HepG2 (cell line): ENCODE measurements around the gene ZDHHC18. TPM values are rescaled to one million over a fixed set of nuclear protein-coding genes. Genes with fewer than 3 reads are reported as not detected.

Source experiments
- ATF1 ChIP-seq: IDR thresholded peaks from 2 replicates; pipeline ENCODE4 v1.6.1; 2016; ENCODE audit warnings: mild to moderate bottlenecking, control low read depth
- SIN3A ChIP-seq: IDR thresholded peaks from 2 replicates; pipeline ENCODE4 v1.6.1; 2011; ENCODE audit warnings: low read depth, mild to moderate bottlenecking, control low read depth, low read length, borderline replicate concordance
- SIX1 ChIP-seq: sonication (generic); formaldehyde crosslinking; IDR thresholded peaks from 2 replicates; pipeline ENCODE4 v1.4.0; 2020; ENCODE audit warnings: missing genetic modification reagents, borderline replicate concordance
- SNAPC2 ChIP-seq: sonication (generic); formaldehyde crosslinking; IDR thresholded peaks from 2 replicates; pipeline ENCODE4 v1.8.1; 2022; ENCODE audit warnings: mild to moderate bottlenecking, missing genetic modification reagents
- SRSF4 ChIP-seq: fragments of 200-400 bp; formaldehyde crosslinking; IDR thresholded peaks from one replicate; pipeline ENCODE4 v1.6.1; 2018; ENCODE audit warnings: mild to moderate bottlenecking, low read depth, low read length, moderate library complexity; ENCODE audit not compliant: poor library complexity, severe bottlenecking
- TGIF2 ChIP-seq: IDR thresholded peaks from 2 replicates; pipeline ENCODE4 v1.6.1; 2016; ENCODE audit warnings: control low read depth, missing compliant biosample characterization
- ZFX ChIP-seq: sonication (generic); formaldehyde crosslinking; IDR thresholded peaks from 2 replicates; pipeline ENCODE4 v1.4.0; 2020; ENCODE audit warnings: mild to moderate bottlenecking, low read depth, missing genetic modification reagents, moderate library complexity
- ZNF333 ChIP-seq: sonication (generic); formaldehyde crosslinking; IDR thresholded peaks from 2 replicates; pipeline ENCODE4 v1.4.0; 2020; ENCODE audit warnings: mild to moderate bottlenecking, missing genetic modification reagents, borderline replicate concordance
- ZNF367 ChIP-seq: sonication (generic); formaldehyde crosslinking; IDR thresholded peaks from 2 replicates; pipeline ENCODE4 v1.4.0; 2020; ENCODE audit warnings: missing genetic modification reagents, borderline replicate concordance
- ZNF564 ChIP-seq: sonication (generic); formaldehyde crosslinking; IDR thresholded peaks from 2 replicates; pipeline ENCODE4 v1.8.1; 2023; ENCODE audit warnings: mild to moderate bottlenecking, missing genetic modification reagents
- ZNF572 ChIP-seq: sonication (generic); formaldehyde crosslinking; IDR thresholded peaks from 2 replicates; pipeline ENCODE4 v1.5.1; 2020; ENCODE audit warnings: mild to moderate bottlenecking, missing genetic modification reagents
- ZNF614 ChIP-seq: IDR thresholded peaks from 2 replicates; pipeline ENCODE4 v1.6.1; 2018; ENCODE audit warnings: missing biosample characterization, missing genetic modification reagents, inconsistent platforms, borderline replicate concordance
- polyA plus RNA-seq, 8 experiments: library from polyadenylated mRNA; depleted of rRNA in 3 of 8; stranded (reverse) in 7 of 8; unstranded in 1 of 8; fragments of >200 nt; fragmentation: Illumina TruSeq in 4 of 8; extraction: Trizol in 4 of 8; gene quantifications; 2 replicates each; pipeline versions ENCODE4 v1.2.1 to v1.2.3, GENCODE V29; 2011 to 2016; ENCODE audit warnings: low read depth in 4 of 8, missing spikeins in 1 of 8, mixed read lengths in 1 of 8; ENCODE audit not compliant: insufficient read depth in 1 of 8
- total RNA-seq, 5 experiments: library from RNA; depleted of rRNA; stranded (reverse); fragments of >200 nt; fragmentation: Illumina TruSeq; extraction: Trizol; gene quantifications; 2 replicates each; pipeline ENCODE4 v1.2.3, GENCODE V29; 2016; ENCODE audit warnings: low read depth in 1 of 5
- TF ChIP-seq, protein P1 (sequence below): sonication (generic); formaldehyde crosslinking; IDR thresholded peaks from 2 replicates; pipeline ENCODE4 v1.4.0; 2020; ENCODE audit warnings: missing genetic modification reagents, mild to moderate bottlenecking, borderline replicate concordance
- TF ChIP-seq, protein P2 (sequence below): sonication (generic); formaldehyde crosslinking; IDR thresholded peaks from 2 replicates; pipeline ENCODE4 v1.5.1; 2020; ENCODE audit warnings: mild to moderate bottlenecking, moderate library complexity, missing genetic modification reagents
- TF ChIP-seq, protein P3 (sequence below): sonication (generic); formaldehyde crosslinking; IDR thresholded peaks from 2 replicates; pipeline ENCODE4 v1.4.0; 2020; ENCODE audit warnings: missing genetic modification reagents, mild to moderate bottlenecking, borderline replicate concordance
- TF ChIP-seq, protein P4 (sequence below): sonication (generic); formaldehyde crosslinking; IDR thresholded peaks from 2 replicates; pipeline ENCODE4; 2020; ENCODE audit warnings: missing genetic modification reagents, mild to moderate bottlenecking, borderline replicate concordance
- TF ChIP-seq, protein P5 (sequence below): sonication (generic); formaldehyde crosslinking; IDR thresholded peaks from 2 replicates; pipeline ENCODE4 v1.4.0; 2020; ENCODE audit warnings: mild to moderate bottlenecking, missing genetic modification reagents

The ZDHHC18 gene
- total and polyA plus RNA-seq, 2 of the 13 experiments (the other 11 are each of a cell fraction or from before 2014, with no cell fraction given): 13.2 to 35.3 TPM

DNA sequence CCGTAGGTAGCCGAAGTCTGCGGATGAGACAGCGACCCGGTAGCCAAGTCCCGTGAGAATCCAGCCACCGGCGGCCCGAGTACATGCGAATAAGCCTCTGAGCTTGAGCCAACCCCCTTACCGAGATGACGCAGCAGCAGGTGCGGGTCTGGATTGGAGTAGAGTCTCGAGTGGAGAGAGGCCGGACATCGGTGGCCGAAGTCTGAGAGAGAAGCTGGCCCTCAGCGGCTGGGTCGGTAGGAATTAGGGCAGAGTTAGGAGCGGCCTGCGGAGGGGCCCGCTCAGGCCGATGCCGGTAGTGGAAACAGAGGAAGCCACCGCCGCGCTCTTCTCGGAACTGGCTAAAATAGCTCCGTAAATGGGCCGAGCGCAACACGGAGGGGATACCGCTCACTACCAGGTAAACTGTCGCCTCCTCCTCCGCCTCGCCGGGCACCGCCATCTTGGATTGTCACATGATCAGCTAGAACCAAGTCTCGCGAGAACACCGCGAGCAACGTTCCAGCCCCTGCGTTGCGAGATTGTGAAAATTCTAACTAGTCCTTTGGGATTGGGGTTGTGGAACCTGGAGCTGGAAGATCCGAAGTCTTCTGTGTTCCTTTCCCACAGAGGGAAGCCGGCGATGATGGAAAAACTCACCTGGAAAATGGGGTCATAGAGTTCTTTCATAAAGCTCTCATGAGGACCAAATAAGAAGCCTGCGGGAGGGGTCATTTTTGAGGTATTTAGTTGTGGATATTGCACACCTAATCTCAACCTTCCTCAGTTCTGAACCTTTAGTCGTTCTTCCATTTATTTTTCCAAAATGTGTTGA, 73.7 kb downstream of the ZDHHC18 start, which contains the start of gene GPATCH3 (continued):
- TF ChIP-seq, protein P1, sequence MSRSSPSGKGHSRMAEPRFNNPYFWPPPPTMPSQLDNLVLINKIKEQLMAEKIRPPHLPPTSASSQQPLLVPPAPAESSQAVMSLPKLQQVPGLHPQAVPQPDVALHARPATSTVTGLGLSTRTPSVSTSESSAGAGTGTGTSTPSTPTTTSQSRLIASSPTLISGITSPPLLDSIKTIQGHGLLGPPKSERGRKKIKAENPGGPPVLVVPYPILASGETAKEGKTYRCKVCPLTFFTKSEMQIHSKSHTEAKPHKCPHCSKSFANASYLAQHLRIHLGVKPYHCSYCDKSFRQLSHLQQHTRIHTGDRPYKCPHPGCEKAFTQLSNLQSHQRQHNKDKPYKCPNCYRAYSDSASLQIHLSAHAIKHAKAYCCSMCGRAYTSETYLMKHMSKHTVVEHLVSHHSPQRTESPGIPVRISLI (CRISPR knock-in tag): peak; percentile 36; the same call in 1 of the 2 replicates
- TF ChIP-seq ZNF333 (CRISPR knock-in tag) (0 out of 2 replicates have a peak, but pooled peaks have one; percentile 42), TGIF2 (CRISPR knock-in tag) (peak; percentile 74), ZNF614 (0 out of 2 replicates have a peak, but pooled peaks have one; percentile 26), ZNF367 (CRISPR knock-in tag) (no peak), ZNF572 (no peak), SIN3A (peak; percentile 97), ZFX (CRISPR knock-in tag) (peak; percentile 89), ATF1 (CRISPR knock-in tag) (peak; percentile 60; the same call in 1 of the 2 replicates), SRSF4 (no peak), ZNF564 (CRISPR knock-in tag) (no peak), SIX1 (CRISPR knock-in tag) (no peak), SNAPC2 (CRISPR knock-in tag) (peak; percentile 77; the same call in 1 of the 2 replicates)
- TF ChIP-seq, protein P2, sequence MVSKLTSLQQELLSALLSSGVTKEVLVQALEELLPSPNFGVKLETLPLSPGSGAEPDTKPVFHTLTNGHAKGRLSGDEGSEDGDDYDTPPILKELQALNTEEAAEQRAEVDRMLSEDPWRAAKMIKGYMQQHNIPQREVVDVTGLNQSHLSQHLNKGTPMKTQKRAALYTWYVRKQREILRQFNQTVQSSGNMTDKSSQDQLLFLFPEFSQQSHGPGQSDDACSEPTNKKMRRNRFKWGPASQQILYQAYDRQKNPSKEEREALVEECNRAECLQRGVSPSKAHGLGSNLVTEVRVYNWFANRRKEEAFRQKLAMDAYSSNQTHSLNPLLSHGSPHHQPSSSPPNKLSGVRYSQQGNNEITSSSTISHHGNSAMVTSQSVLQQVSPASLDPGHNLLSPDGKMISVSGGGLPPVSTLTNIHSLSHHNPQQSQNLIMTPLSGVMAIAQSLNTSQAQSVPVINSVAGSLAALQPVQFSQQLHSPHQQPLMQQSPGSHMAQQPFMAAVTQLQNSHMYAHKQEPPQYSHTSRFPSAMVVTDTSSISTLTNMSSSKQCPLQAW (CRISPR knock-in tag): peak; percentile 67
- TF ChIP-seq, protein P3, sequence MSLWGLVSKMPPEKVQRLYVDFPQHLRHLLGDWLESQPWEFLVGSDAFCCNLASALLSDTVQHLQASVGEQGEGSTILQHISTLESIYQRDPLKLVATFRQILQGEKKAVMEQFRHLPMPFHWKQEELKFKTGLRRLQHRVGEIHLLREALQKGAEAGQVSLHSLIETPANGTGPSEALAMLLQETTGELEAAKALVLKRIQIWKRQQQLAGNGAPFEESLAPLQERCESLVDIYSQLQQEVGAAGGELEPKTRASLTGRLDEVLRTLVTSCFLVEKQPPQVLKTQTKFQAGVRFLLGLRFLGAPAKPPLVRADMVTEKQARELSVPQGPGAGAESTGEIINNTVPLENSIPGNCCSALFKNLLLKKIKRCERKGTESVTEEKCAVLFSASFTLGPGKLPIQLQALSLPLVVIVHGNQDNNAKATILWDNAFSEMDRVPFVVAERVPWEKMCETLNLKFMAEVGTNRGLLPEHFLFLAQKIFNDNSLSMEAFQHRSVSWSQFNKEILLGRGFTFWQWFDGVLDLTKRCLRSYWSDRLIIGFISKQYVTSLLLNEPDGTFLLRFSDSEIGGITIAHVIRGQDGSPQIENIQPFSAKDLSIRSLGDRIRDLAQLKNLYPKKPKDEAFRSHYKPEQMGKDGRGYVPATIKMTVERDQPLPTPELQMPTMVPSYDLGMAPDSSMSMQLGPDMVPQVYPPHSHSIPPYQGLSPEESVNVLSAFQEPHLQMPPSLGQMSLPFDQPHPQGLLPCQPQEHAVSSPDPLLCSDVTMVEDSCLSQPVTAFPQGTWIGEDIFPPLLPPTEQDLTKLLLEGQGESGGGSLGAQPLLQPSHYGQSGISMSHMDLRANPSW: peak; percentile 53; the same call in 1 of the 2 replicates
- TF ChIP-seq, protein P4, sequence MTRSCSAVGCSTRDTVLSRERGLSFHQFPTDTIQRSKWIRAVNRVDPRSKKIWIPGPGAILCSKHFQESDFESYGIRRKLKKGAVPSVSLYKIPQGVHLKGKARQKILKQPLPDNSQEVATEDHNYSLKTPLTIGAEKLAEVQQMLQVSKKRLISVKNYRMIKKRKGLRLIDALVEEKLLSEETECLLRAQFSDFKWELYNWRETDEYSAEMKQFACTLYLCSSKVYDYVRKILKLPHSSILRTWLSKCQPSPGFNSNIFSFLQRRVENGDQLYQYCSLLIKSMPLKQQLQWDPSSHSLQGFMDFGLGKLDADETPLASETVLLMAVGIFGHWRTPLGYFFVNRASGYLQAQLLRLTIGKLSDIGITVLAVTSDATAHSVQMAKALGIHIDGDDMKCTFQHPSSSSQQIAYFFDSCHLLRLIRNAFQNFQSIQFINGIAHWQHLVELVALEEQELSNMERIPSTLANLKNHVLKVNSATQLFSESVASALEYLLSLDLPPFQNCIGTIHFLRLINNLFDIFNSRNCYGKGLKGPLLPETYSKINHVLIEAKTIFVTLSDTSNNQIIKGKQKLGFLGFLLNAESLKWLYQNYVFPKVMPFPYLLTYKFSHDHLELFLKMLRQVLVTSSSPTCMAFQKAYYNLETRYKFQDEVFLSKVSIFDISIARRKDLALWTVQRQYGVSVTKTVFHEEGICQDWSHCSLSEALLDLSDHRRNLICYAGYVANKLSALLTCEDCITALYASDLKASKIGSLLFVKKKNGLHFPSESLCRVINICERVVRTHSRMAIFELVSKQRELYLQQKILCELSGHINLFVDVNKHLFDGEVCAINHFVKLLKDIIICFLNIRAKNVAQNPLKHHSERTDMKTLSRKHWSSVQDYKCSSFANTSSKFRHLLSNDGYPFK: peak; percentile 83; the same call in 1 of the 2 replicates
- TF ChIP-seq, protein P5, sequence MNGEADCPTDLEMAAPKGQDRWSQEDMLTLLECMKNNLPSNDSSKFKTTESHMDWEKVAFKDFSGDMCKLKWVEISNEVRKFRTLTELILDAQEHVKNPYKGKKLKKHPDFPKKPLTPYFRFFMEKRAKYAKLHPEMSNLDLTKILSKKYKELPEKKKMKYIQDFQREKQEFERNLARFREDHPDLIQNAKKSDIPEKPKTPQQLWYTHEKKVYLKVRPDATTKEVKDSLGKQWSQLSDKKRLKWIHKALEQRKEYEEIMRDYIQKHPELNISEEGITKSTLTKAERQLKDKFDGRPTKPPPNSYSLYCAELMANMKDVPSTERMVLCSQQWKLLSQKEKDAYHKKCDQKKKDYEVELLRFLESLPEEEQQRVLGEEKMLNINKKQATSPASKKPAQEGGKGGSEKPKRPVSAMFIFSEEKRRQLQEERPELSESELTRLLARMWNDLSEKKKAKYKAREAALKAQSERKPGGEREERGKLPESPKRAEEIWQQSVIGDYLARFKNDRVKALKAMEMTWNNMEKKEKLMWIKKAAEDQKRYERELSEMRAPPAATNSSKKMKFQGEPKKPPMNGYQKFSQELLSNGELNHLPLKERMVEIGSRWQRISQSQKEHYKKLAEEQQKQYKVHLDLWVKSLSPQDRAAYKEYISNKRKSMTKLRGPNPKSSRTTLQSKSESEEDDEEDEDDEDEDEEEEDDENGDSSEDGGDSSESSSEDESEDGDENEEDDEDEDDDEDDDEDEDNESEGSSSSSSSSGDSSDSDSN (CRISPR knock-in tag): peak; percentile 71
